Transverse colon (tissue), 4 donors: Measurements from ENCODE around the gene CARF. TPM values are rescaled to one million over a fixed set of nuclear protein-coding genes. Genes with fewer than 3 reads are reported as not detected.
"Not testable (repeated sequence)": the region's sequence is repeated elsewhere in the genome, so short reads cannot be mapped to it uniquely, and the experiment has no call there.

Source experiments
- DNase-seq: peaks from one replicate; pipeline ENCODE4 v3.0.0-alpha.2; 2019
- H3K27ac ChIP-seq, 4 donors: fragments of 200-600 bp; sonication (generic); 2 replicates each; pipeline ENCODE4 v1.5.1; 2016 to 2018; ENCODE audit warnings: inconsistent platforms in 4 of 4
- H3K27me3 ChIP-seq: fragments of 200-600 bp; sonication (generic); 2 replicates; pipeline ENCODE4 v1.5.1; 2017; ENCODE audit warnings: inconsistent platforms
- H3K36me3 ChIP-seq, 4 donors: fragments of 200-600 bp; sonication (generic); 2 replicates each; pipeline ENCODE4 v1.5.1; 2017 to 2019; ENCODE audit warnings: inconsistent platforms in 4 of 4
- H3K4me1 ChIP-seq, 4 donors: fragments of 200-600 bp; sonication (generic); 2 replicates each; pipeline ENCODE4 v1.5.1; 2017 to 2020; ENCODE audit warnings: inconsistent platforms in 4 of 4
- H3K4me3 ChIP-seq, 4 donors: fragments of 200-600 bp; sonication (generic); 1 replicate in 1 of 4; 2 replicates in 3 of 4; pipeline versions ENCODE4 v1.5.1 to v1.6.1; 2017 to 2019; ENCODE audit warnings: inconsistent platforms in 4 of 4
- H3K9me3 ChIP-seq, 2 donors: fragments of 200-600 bp; sonication (generic); 2 replicates each; pipeline ENCODE4 v1.5.1; 2017 to 2019; ENCODE audit warnings: inconsistent platforms in 2 of 2
- CTCF ChIP-seq, 5 experiments: fragments of 200-600 bp in 3 of 5; fragments of 450-650 bp in 2 of 5; sonication (generic) in 3 of 5; IDR thresholded peaks; 1 replicate in 2 of 5; 2 replicates in 3 of 5; pipeline ENCODE4 v1.5.1; 2016 to 2017; ENCODE audit warnings: antibody characterized with exemption in 5 of 5, inconsistent platforms in 3 of 5, mild to moderate bottlenecking in 2 of 5, moderate library complexity in 1 of 5
- EP300 ChIP-seq: sonication (generic); formaldehyde crosslinking; IDR thresholded peaks from one replicate; pipeline ENCODE4 v1.6.1; 2017; ENCODE audit warnings: antibody characterized with exemption, low read depth
- POLR2A ChIP-seq: fragments of 450-650 bp; IDR thresholded peaks from one replicate; pipeline ENCODE4 v1.6.1; 2016; ENCODE audit warnings: antibody characterized with exemption, mild to moderate bottlenecking, moderate library complexity
- POLR2AphosphoS5 ChIP-seq, 3 donors: sonication (generic); formaldehyde crosslinking; IDR thresholded peaks; one replicate each; pipeline ENCODE4 v1.6.1; 2016; ENCODE audit warnings: antibody characterized with exemption in 3 of 3
- WGBS, 2 donors: methylation state at CpG; one replicate each; pipeline ENCODE4 v1.1.5; 2018; ENCODE audit warnings: low coverage in 1 of 2; 5-methylcytosine and 5-hydroxymethylcytosine counted together
- in situ Hi-C, 4 donors: fragments of 200-750 bp; cut with MboI; loops; one replicate each; pipeline versions ENCODE4 v1.15.0 to v1.15.1; 2017; ENCODE audit warnings: low sequenced_read_pairs in 3 of 4, low pct_ligation_motif_present in 1 of 4, low pct_unique_long_range_greater_than_20kb in 1 of 4
- intact Hi-C: fragments of 100-400 bp; cut with DNase I; formaldehyde crosslinking; loops from one replicate; pipeline ENCODE4 v1.15.1; 2023; ENCODE audit warnings: low total_unique reads
- total RNA-seq, 4 donors: library from RNA; depleted of rRNA; stranded (reverse); fragments of >200 nt; gene quantifications; one replicate each; pipeline ENCODE4 v1.1.0, GENCODE V29; 2016

Gene CARF
- total RNA-seq, 4 donors from 2014 or later: 11.0 to 98.4 (median 54.8) TPM

- 94 to 97% methylated on average over 3 of the region's 3 CpGs for WGBS, 2 donors
- Histone ChIP-seq H3K4me1 (no peaks in the 10 kb centered on the region), H3K27me3 (no peaks in the 10 kb centered on the region), H3K36me3 (no peaks in the 10 kb centered on the region), H3K4me3 (no peak overlapping the region), H3K9me3 (no peaks in the 10 kb centered on the region), H3K27ac (no peak overlapping the region)
- in situ Hi-C loops (no loop called here), intact Hi-C loops (no loop called here)
- no peak for TF ChIP-seq EP300
- TF ChIP-seq POLR2A: no peak
- no peak for TF ChIP-seq CTCF (IDR thresholded peaks at IDR 0.05)
- TF ChIP-seq POLR2AphosphoS5 (IDR thresholded peaks at IDR 0.05): no peak
- no peak for DNase-seq
Measured at GRCh38 chr2:202982779-202983491, 70.9 kb downstream of the CARF start.

DNA sequence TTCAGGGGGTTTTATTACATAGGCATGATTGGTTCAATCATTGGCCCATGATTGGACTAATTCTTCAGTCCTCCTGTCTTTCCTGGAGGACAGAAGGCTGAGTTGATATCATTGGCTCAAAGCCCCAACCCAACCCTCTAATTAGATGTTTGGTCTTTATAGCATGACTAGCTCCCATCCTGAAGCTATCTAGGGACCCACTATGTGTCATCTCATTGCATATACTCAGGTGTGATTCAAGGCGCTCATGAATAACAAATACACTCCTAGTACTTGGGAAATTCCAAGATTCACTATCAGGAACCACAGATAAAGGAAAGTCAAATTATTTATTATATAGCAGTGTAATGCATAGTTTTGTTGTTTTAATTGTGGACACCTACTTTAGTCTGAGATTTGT is 77.7 kb downstream of the CARF start:
- intact Hi-C loops (no loop called here), in situ Hi-C loops (no loop called here)
- no peaks in the 10 kb centered on the region for H3K36me3 ChIP-seq
- no peak for DNase-seq
- H3K27ac ChIP-seq: no peak overlapping the region
- no peak overlapping the region for H3K4me3 ChIP-seq
- TF ChIP-seq CTCF (IDR thresholded peaks at IDR 0.05) (no peak), POLR2A (no peak), EP300 (no peak)
- no peaks in the 10 kb centered on the region for H3K27me3 ChIP-seq
- no peaks in the 10 kb centered on the region for H3K9me3 ChIP-seq
- no peaks in the 10 kb centered on the region for H3K4me1 ChIP-seq
- 100% methylated on average over 1 of the region's 1 CpG for WGBS, 2 donors

DNA sequence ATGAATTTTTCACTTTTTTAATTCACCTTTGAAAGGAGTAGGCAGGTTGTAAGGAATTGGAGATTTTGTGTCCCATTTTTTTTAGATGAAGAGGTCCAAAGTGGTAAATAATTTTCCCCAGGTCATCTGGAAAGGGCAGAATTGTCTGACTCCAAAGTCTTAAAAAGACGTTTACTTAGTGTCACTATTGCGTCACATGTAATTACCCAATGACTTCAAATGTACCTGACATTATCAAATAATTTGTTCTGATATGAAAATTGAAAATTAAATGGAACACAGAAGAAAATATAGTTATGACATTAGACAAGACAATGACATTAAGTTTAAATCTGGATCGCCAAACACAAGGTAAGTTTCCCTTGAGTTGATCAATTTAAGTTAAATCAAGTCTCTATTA is 78.4 kb downstream of the CARF start:
- in situ Hi-C loops: no loop called here

GRCh38 chr2:202997113-202997512 is 85.0 kb downstream of the CARF start:
- 63 to 81% methylated on average over 2 to 3 of the region's 3 CpGs for WGBS, 2 donors
- H3K36me3 ChIP-seq, intact Hi-C loops, H3K4me1 ChIP-seq, H3K4me3 ChIP-seq, H3K27ac ChIP-seq, H3K27me3 ChIP-seq, in situ Hi-C loops, DNase-seq, H3K9me3 ChIP-seq: not testable (repeated sequence)

More for the DNA sequence above, 78.4 kb downstream of the CARF start:
- intact Hi-C loops: no loop called here
- no peak overlapping the region for H3K4me3 ChIP-seq
- no peak overlapping the region for H3K27ac ChIP-seq
- H3K36me3 ChIP-seq: no peaks in the 10 kb centered on the region
- no peaks in the 10 kb centered on the region for H3K9me3 ChIP-seq
- WGBS, 2 donors: 85 to 92% methylated on average over 3 of the region's 3 CpGs
- no peak for DNase-seq
- no peaks in the 10 kb centered on the region for H3K27me3 ChIP-seq
- no peaks in the 10 kb centered on the region for H3K4me1 ChIP-seq
- TF ChIP-seq POLR2AphosphoS5 (IDR thresholded peaks at IDR 0.05): no peak
- no peak for TF ChIP-seq POLR2A
- no peak for TF ChIP-seq CTCF (IDR thresholded peaks at IDR 0.05)
- TF ChIP-seq EP300: no peak
